GM18520 (cell line): ENCODE measurements around the gene EEF1B2.
"Not testable (repeated sequence)": the region's sequence is repeated elsewhere in the genome, so short reads cannot be mapped to it uniquely, and the experiment has no call there.

Experiments used
- ATAC-seq: cut with Tn5 transposase; IDR thresholded peaks from one replicate; pipeline ENCODE4 v1.9.1; 2021; ENCODE audit not compliant: unreplicated experiment

EEF1B2 gene

DNA sequence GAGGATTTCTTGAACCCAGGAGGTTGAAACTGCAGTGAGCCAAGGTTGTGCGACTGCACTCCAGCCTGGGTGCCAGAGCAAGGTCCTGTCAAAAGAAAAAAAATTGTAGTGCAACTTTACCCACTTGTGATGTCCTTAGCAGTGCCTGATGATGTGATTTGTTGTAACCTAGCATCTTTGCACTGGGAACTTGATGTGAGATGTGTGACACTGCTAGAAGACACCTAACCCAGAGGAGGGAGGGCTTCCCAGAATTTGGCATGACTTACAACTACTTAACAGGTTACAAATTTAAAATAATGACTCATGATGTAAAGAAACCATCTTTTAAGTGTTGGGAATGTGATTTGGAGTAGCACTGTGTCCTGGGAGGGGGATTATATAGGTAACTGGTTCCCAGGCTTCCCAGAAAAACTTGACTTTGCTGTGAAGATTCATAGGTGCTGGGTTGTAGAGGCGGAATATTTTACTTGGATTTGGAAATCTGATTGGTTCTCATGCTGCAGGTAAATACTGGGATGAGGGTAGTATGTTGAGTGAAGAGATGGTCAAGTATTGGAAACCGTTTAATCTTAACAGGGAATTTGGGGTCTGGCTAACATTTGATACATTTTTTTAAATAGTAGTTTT lies 3.7 kb downstream of the EEF1B2 start:
- no peak for ATAC-seq

DNA sequence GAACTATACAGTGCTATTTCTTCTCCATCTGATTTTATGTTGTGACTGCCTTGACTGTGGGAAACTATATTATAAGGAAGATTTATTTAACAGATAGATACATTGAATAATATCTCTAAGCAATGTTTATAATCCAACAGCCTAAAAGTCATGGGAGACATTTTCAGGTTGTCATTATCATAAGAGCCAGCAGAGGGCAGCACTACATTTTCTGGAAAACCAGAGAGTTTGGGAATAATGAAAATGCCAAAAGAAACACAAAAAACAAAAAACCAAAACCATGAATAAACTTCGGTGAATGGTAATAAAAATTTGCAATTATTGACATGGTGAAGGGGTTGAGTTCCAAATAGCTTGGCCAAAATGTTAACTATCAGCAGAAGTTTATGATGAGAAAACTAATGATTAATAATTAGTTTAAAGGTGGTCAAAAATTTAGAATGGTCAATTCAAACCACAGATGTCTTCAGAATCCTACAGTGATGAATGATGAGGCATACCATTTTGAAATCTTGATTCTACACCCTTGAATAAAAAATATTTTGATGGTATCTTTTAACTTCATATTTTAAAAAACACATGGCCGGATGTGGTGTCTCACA lies 4.7 kb downstream of the EEF1B2 start:
- no peak for ATAC-seq

DNA sequence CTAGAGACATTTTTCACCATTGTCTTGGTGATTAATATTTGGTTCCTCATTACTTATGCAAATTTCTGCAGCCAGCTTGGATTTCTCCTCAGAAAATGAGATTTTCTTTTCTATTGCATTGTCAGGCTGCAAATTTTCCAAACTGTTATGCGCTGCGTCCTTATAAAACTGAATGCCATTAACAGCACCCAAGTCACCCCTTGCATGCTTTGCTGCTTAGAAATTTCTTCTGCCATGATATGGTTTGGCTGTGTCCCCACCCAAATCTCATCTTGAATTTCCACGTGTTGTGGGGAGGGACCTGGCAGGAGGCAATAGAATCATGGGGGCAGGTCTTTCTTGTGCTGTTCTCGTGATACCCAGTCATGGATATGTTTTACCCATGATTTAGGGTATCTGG lies 8.5 kb downstream of the EEF1B2 start:
- ATAC-seq, result not testable (repeated sequence)

DNA sequence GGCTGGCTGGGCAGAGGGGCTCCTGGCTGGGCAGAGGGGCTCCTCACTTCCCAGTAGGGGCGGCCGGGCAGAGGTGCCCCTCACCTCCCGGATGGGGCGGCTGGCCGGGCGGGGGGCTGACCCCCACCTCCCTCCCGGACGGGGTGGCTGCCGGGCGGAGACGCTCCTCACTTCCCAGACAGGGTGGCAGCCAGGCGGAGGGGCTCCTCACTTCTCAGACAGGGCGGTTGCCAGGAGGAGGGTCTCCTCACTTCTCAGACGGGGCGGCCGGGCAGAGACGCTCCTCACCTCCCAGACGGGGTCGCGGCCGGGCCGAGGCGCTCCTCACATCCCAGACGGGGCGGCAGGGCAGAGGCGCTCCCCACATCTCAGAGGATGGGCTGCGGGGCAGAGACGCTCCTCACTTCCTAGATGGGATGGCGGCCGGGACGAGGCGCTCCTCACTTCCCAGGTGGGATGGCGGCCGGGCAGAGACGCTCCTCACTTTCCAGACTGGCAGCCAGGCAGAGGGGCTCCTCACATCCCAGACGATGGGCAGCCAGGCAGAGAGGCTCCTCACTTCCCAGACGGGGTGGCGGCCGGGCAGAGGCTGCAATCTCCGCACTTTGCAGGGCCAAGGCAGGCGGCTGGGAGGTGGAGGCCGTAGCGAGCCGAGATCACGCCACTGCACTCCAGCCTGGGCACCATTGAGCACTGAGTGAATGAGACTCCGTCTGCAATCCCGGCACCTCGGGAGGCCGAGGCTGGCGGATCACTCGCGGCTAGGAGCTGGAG lies 12.1 kb downstream of the EEF1B2 start:
- not testable (repeated sequence) for ATAC-seq

DNA sequence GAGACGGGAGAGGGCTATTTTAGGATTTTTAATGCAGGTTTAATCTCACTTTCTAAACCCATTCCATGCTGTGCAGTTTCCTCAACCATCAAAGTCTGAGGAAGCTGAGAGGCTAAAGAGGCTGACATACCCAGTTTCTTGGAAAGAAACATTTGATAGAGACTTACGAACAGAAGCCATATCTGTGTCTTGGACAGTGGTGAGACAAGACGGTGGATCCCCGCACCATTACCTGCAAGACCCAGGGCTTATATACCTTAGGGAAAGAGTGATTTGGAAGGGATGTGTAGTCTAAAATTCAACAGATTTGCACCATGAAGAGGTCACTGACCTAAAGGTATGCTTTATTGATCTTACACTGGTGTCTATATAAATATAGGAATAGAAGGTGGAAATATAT lies 13.5 kb downstream of the EEF1B2 start:
- ATAC-seq, result no peak

DNA sequence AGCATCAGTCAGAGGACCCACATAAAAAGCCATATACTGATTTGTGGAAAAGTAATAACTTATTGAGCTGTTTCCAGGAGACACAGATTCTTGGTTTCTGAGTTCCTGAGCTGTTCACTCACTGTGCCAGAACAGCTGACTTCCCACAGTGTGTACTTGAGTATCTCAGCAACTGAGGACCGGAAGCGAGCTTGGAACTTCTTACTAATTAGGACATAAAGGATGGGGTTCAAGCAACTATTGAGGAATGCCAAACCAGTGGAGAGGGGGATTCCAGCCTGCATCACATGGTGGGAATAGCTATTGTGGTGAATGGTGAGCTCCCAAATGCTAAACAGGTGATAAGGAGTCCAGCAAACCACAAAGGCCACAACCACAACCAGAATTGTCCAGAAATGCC lies 16.4 kb downstream of the EEF1B2 start:
- ATAC-seq, result no peak

DNA sequence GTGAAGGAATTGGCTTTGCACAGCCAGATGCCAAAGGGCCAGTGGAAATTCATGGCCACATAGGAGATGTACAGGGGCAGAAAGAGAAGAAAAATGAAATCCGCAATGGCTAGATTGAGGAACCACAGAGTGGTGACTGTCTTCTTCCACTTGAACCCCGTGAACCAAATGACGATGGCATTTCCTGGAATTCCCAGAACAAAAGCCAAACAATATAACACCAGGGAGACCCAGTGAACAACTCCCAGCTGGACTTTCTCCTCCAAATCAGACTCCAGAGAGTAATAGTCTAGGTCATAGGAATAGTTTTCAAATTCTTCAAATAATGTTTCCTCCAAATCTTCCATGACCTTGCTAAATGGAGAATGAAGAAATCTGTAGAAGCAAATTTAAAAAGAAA lies 17.2 kb downstream of the EEF1B2 start:
- ATAC-seq, result no peak

DNA sequence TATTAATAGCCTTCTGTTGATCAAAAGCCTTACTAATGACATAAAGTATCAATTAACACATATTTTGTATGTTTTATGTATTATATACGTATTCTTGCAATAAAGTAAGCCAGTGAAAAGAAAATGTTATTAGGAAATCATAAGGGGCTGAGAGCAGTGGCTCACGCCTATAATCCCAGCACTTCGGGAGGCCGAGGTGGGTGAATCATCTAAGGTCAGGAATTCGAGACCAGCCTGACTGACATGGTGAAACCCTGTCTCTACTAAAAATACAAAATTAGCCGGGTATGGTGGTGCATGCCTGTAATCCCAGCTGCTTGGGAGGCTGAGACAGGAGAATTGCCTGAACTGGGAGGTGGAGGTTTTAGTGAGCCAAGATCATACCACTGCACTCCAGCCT lies 21.8 kb downstream of the EEF1B2 start:
- not testable (repeated sequence) for ATAC-seq

DNA sequence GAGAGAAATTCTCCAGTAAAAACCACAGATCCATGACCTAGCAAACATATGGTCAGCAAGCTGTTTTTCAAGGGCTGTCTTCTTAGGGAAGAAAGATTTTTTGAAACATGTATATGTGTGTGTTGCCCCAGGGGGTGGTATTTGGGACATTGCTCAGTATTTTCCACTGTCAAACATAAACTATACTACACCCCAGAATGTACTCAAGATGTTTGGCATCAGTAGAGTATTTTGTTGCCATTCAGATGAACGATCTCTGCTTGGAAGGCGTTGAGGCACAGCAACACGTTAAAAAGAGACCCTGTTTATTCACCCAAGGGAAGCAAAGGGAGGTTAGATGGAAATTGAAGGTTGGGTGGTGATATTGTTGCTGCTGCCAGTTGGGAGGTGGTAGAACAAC lies 30.0 kb downstream of the EEF1B2 start:
- ATAC-seq, result no peak

DNA sequence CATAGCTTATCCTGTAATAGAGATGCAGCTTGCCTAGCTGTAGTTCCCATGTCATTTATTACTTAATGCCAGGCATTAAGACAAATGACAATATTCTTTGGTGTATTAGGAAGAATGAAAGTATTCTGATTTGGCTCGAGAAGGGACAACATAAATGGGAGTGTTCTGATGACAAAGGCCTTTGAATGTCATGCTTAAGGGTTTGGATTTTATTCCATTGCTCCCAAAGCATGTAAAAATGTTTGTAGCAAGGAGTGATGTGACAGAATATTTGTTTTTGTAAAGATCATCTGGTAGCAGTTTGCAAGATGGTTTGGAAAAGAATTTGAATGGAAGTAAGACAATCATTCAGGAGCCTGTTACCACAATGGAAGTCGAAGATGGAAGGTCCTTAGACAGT lies 30.4 kb downstream of the EEF1B2 start:
- no peak for ATAC-seq

DNA sequence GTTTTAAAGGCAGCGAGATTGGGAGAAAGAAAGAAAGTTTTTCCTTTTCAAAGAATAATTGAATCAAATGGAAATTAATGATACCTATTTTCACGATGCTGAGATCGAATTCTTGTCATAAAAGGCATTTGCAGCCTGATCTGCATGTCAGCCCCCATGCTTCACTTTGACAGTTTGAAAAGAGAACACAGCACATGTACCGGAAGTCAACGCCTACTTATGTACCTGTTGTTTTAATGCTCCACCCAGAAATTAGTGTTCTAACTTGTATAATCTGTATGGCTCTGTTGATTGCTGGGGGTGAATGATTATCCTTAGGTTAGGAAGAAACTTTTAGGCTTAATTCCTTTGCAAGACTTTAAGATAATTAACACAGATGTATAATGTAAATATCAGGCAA lies 31.0 kb downstream of the EEF1B2 start:
- ATAC-seq, result no peak

DNA sequence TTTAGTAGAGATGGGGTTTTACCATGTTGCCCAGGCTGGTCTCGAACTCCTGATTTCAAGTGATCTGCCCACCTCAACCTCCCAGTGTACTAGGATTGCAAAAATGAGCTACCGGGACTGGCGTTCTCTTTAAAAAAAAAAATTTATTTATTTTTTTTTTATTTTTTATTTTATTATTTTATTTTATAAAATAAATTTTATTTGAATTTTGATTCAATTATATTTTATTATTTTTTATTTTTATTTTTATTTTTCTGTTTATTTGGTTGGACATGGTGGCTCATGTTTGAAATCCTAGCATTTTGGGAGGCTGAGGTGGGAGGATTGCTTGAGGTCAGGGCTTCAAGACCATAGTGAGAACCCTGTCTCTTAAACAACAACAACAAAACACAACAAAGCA lies 32.5 kb downstream of the EEF1B2 start:
- ATAC-seq, result no peak

DNA sequence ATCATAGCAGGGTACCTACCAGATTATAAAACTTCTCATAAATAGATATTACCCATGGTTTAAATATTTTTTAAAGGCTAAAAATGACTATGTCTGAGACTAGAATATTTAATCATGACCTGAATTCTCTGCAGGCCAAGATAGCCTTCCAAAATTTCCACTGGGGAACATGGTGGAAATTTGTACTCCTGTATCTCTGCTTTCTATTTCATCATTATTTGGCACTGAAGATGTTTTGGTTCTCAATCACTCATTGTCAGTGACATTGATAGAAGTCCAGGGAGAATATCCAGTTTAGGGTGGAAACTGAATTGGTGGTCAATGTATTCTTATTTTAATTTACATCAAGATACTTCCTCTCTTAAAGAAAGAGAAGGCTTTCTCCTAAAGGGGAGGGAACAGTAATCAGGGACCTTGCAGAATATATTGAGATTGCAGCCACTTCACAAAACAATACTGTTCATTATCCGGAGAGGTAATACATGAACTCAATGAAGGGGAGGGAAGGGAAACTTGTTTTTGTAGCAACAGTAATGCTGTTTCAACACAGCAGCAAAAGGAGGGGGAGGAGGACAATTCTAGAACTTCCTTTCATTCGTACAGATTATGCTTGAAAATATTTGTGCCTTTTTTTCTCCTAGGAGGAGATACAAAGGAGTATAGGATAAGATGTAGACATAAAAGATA lies 34.1 kb downstream of the EEF1B2 start:
- no peak for ATAC-seq

DNA sequence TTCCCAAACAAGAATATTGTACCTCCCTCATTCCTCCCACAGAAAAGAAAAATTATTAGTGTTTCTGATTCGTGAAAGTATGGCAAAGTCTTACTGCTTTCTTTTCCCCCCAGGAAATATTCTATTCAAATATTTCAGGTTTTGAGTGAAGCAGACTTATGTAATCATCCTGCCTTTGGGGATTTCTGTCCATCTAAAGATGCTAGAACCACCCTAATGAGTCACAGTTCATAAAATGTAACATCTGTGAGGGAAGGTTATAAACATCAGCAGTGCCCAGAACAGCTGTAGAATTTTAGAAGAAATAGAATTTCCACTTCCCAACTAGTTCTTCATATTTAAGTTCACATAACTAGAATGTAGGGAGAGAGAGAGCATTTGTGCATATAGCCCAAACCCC lies 39.0 kb downstream of the EEF1B2 start:
- no peak for ATAC-seq

DNA sequence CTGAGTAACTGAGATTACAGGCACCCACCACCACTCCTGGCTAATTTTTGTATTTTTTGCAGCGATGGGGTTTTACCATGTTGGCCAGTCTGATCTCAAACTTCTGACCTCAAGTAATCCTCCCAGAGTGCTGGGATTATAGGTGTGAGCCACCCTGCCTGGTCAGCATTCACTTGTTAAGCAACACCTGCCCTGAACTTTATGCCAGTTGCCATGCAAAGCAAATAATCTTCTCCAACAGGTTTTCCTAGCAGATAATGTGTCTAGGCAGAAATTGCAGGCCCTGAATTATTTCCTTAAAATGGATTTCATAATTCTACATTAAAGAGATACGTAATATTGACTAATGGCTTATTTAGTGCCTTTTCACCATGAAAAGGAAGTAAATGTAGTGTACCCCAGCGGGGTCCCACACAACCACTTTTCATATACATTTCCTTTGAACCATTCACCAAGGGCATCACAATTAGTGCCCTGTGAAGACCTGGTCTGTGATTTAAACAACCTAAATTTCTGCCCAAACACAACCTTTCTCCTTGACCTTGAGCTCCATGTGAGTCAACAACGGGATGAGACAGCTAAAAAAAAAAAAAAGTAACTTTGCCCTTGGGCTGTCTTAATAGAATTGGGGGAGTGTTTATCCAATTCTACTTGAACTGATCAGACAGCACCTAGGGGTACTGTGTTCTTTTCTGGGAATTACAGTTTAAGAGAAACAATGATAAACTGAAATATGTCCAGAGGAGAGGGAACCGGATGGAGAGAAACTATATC lies 41.6 kb downstream of the EEF1B2 start:
- no peak for ATAC-seq

DNA sequence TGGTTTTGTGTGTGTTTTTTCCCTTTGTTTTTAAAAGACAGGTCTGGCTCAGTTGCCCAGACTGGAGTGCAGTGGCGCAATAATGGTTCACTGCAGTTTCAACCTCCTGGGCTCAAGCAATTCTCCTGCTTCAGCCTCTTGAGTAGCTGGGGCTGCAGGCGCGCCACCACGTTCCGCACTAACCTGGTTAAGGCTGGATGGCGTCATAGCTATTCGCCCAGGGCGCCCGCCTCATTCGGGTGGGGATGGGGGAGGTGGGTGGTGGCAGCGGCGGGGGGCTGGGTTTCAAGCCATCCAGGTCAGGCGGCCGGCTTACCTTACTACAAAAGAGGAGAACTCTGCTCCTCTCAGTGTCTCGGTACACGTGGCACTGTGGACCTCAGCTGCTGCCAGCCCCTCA lies 42.8 kb downstream of the EEF1B2 start:
- ATAC-seq, result no peak

DNA sequence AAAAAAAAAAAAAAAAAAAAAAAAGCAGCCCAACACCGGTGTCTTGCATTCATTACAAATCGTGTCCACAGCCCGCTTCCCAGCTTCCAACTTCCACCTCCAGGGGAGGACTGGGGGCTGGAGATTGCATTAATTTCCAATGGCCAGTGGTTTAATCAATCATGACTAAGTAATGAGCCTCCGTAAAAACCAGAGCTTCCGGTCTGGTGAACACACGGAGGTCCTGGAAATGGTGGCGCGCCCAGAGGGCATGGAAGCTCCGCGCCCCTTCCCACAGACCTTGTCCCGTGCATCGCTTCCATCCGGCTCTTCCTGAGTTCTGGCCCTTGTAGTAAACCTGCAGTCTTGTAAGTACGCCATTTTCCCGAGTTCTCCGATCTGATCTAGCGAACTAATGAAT lies 43.6 kb downstream of the EEF1B2 start:
- no peak for ATAC-seq

DNA sequence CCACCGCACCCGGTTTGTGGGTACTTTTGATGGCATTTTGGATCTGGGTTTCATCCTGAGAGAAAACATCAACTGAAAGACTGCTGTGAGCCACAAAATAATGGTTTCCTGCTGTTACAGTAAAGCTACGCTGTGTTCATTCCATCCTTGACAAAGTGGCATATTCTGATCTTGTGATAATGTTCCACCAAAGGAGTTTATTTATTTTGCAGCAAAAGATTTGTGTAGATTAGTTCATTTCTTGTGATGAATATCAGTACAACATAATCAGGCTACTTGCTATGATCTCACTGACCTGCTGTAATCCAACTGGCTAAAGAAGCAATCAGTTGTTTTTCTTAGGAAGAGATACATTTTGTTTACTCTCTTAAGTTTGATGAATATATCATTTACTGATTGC lies 45.0 kb downstream of the EEF1B2 start:
- ATAC-seq, result no peak

DNA sequence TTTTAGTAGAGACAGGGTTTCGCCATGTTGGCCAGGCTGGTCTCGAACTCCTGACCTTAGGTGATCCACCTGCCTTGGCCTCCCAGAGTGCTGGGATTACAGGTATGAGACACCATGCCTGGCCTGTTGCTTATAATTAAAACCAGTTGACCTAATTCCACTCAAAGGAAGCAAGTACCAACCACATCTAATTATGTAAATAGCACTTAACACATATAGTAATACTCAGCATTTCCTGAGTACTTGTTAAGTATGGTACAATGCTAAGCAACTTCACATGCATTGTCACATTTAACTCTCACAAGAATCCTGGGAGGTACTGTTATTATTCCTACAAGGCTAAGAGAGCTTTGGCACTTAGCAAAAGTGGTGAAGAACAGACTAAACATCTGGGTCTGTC lies 47.6 kb downstream of the EEF1B2 start:
- ATAC-seq, result not testable (repeated sequence)

DNA sequence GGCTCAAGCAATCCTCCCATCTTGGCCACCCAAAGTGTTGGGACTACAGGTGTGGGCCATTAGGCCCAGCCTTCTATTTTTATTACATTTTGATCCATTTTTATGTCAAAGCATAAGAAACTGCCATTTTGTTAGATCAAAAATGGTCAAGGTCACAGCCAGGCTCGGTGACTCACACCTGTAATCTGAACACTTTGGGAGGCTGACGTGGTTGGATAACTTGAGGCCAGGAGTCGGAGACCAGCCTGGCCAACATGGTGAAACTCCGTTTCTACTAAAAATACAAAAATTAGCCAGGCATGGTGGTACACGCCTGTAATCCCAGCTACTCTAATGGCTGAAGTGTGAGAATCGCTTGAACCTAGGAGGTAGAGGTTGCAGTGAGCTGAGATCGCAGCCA lies 49.2 kb downstream of the EEF1B2 start:
- ATAC-seq, result no peak

DNA sequence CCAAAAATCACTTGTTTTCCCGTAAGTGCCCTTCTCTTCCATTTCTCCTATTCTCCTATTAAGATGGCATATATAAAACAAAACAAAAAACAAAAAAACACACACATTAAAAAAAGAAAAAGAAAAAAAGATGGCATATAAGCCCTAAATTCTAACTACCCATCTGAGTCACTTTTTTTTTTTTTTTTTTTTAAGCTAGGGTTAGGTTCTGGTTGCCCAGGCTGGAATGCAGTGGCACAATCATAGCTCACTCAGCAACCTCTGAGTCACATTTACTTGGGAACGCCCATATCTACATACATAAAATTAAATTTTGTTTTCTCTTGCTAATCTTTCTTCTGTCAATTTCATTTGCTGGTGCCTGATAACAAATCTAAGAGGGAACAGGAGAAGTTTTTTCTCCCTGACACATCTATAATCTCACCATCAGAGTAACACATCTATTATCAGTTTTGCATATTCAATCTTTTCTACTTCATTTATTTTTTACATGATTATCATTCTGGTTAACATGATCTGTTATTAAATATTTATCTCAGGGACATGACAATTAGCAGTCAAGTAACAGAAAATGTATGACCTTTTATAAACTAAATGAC lies 52.1 kb downstream of the EEF1B2 start:
- no peak for ATAC-seq
